Ascending aorta (tissue), 2 donors: ENCODE measurements around the gene UMODL1. TPM values are rescaled to one million over a fixed set of nuclear protein-coding genes. Genes with fewer than 3 reads are reported as not detected.
A peak's percentile ranks its signal among the peaks of the same experiment; 100 is the strongest.

ENCODE experiments used
- DNase-seq, 2 donors: peaks; one replicate each; pipeline ENCODE4 v3.0.0-alpha.2; 2019; ENCODE audit warnings: low spot score in 2 of 2
- H3K27ac ChIP-seq, 2 donors: fragments of 200-600 bp; sonication (generic); one replicate each; pipeline ENCODE4 v1.5.1; 2016 to 2017; ENCODE audit warnings: mild to moderate bottlenecking in 1 of 2
- H3K27me3 ChIP-seq: fragments of 200-600 bp; sonication (generic); one replicate; pipeline ENCODE4 v1.5.1; 2017
- H3K36me3 ChIP-seq, 2 donors: fragments of 200-600 bp; sonication (generic); one replicate each; pipeline ENCODE4 v1.5.1; 2016
- H3K4me1 ChIP-seq, 2 donors: fragments of 200-600 bp; sonication (generic); one replicate each; pipeline ENCODE4 v1.5.1; 2016 to 2017; ENCODE audit warnings: mild to moderate bottlenecking in 1 of 2
- H3K4me3 ChIP-seq, 2 donors: fragments of 200-600 bp; sonication (generic); one replicate each; pipeline ENCODE4 v1.5.1; 2016 to 2017; ENCODE audit warnings: mild to moderate bottlenecking in 1 of 2
- H3K9me3 ChIP-seq, 2 donors: fragments of 200-600 bp; sonication (generic); one replicate each; pipeline ENCODE4 v1.5.1; 2016
- CTCF ChIP-seq, 3 experiments: fragments of 200-600 bp in 2 of 3; fragments of 450-650 bp in 1 of 3; sonication (generic) in 2 of 3; IDR thresholded peaks; one replicate each; pipeline ENCODE4 v1.5.1; 2016 to 2019; ENCODE audit warnings: antibody characterized with exemption in 3 of 3, mild to moderate bottlenecking in 1 of 3, moderate library complexity in 1 of 3
- intact Hi-C: fragments of 100-400 bp; cut with DNase I; formaldehyde crosslinking; loops from one replicate; pipeline ENCODE4 v1.15.1; 2023
- total RNA-seq: library from RNA; depleted of rRNA; stranded (reverse); fragments of >200 nt; gene quantifications from one replicate; pipeline ENCODE4 v1.1.0, GENCODE V29; 2016

UMODL1 gene
- total RNA-seq, 1 donor from 2014 or later = not detected

DNA sequence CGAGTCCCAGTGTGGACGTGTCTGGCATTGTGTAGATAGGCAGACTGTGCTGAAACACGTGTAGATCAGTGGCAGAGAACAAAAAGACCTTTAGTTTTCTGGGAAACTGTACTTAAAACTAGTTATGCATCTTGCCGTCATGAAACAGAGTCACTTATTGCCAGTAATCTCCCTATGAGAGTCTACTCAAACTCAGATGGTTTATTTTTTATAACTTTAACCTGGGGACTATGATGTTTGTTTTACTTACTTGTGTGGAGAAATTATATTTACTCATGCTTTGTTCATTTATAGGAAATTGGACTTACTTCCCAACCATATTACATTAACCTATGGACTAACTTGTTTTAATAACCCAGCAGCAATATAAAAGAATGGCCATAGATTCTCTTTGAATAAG, 93.7 kb downstream of the UMODL1 start:
- no peak overlapping the region for H3K27ac ChIP-seq
- no peak for TF ChIP-seq CTCF (IDR thresholded peaks at IDR 0.05)
- no peaks in the 10 kb centered on the region for H3K36me3 ChIP-seq
- H3K27me3 ChIP-seq = no peaks in the 10 kb centered on the region
- DNase-seq = no peak
- no peaks in the 10 kb centered on the region for H3K4me1 ChIP-seq
- H3K9me3 ChIP-seq = no peaks in the 10 kb centered on the region
- intact Hi-C loops = loop anchor here (5.0 kb wide), 2 partner anchors 87 to 1103 kb away; no protein-coding TSS in a partner anchor
- H3K4me3 ChIP-seq = no peak overlapping the region

DNA sequence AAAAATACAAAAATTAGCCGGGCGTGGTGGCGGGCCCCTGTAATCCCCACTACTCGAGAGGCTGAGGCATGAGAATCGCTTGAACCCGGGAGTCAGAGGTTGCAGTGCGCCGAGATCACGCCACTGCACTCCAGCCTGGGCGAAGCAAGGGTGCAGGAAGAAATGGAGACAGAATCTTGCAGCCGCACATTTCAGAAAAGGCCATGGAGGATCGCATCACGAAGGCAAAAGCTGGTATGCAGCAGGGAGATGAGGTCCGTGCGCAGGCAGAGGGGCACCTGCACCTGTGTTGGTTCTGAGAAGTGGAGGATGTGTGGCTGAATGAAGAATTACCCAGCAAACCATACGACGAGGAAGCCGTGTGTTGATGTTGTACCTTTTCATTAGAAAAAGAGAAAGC, 94.8 kb downstream of the UMODL1 start:
- Histone ChIP-seq H3K36me3 (no peaks in the 10 kb centered on the region), H3K4me1 (no peaks in the 10 kb centered on the region), H3K27ac (no peak overlapping the region), H3K9me3 (no peaks in the 10 kb centered on the region), H3K4me3 (no peak overlapping the region), H3K27me3 (no peaks in the 10 kb centered on the region)
- intact Hi-C loops = loop anchor here (5.0 kb wide), 1 partner anchor 86 kb away; no protein-coding TSS in a partner anchor
- DNase-seq = peak in 1 of 2 donors; percentile 55
- no peak for TF ChIP-seq CTCF (IDR thresholded peaks at IDR 0.05)

DNA sequence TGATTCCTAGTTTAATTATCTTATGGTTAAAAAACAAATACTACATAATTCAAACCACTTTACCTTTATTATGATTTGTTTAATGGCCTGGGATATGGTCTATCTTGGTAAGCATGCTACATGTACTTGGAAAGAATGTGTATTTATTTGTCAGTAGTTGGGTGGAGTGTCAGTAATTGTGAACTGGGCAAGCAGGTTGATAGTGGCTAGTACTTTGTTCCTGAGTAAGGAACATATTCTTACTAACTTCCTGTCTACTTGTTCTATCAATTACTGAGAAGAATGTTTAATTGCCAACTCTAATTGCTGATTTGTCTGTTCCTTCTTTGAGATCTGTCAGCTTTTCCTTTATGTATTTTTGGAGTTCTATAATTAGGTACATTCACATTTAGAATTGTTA, 98.6 kb downstream of the UMODL1 start:
- Histone ChIP-seq H3K36me3 (no peaks in the 10 kb centered on the region), H3K9me3 (no peaks in the 10 kb centered on the region), H3K4me3 (no peak overlapping the region), H3K27ac (no peak overlapping the region), H3K27me3 (no peaks in the 10 kb centered on the region), H3K4me1 (no peaks in the 10 kb centered on the region)
- intact Hi-C loops = loop anchor here (5.0 kb wide), 1 partner anchor 83 kb away; no protein-coding TSS in a partner anchor
- DNase-seq = no peak
- no peak for TF ChIP-seq CTCF (IDR thresholded peaks at IDR 0.05)

- no peaks in the 10 kb centered on the region for H3K27me3 ChIP-seq
- H3K36me3 ChIP-seq = no peaks in the 10 kb centered on the region
- H3K4me1 ChIP-seq = no peaks in the 10 kb centered on the region
- TF ChIP-seq CTCF (IDR thresholded peaks at IDR 0.05) = no peak
- DNase-seq = peak in 1 of 2 donors; percentile 54
- no peaks in the 10 kb centered on the region for H3K9me3 ChIP-seq
- H3K4me3 ChIP-seq = no peak overlapping the region
- H3K27ac ChIP-seq = no peak overlapping the region
- intact Hi-C loops = no loop called here
Measured at GRCh38 chr21:42171091-42172053, 100.3 kb downstream of the UMODL1 start.

- Histone ChIP-seq H3K4me3 (no peak overlapping the region), H3K27ac (no peak overlapping the region), H3K27me3 (no peaks in the 10 kb centered on the region), H3K9me3 (no peaks in the 10 kb centered on the region), H3K36me3 (no peaks in the 10 kb centered on the region), H3K4me1 (no peaks in the 10 kb centered on the region)
- no peak for TF ChIP-seq CTCF (IDR thresholded peaks at IDR 0.05)
- intact Hi-C loops = no loop called here
- DNase-seq = peak in 1 of 2 donors; percentile 51
Measured at GRCh38 chr21:42172596-42173483, 101.7 kb downstream of the UMODL1 start.
